ENCODE measurements around the gene PKIB.

DNA sequence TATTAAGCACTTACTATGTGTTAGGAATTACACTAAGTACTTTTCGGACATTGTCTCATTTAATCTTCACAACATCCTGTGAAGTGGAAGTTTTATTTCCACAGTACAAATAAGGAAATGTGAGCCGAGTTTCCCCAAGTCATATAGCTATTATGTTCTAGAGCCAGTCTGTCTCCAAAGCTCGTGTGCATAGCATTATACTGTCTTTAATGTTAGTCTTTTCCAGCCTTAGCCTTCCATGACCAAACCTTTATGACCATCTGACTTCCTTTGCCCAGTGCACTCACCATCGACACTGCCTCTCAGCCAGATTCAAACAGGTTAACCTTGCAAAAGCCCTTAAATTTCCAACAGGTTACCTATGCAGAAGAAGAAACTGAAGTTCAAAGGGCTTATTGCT lies 55.7 kb downstream of the PKIB start:
- TF ChIP-seq, protein P1, sequence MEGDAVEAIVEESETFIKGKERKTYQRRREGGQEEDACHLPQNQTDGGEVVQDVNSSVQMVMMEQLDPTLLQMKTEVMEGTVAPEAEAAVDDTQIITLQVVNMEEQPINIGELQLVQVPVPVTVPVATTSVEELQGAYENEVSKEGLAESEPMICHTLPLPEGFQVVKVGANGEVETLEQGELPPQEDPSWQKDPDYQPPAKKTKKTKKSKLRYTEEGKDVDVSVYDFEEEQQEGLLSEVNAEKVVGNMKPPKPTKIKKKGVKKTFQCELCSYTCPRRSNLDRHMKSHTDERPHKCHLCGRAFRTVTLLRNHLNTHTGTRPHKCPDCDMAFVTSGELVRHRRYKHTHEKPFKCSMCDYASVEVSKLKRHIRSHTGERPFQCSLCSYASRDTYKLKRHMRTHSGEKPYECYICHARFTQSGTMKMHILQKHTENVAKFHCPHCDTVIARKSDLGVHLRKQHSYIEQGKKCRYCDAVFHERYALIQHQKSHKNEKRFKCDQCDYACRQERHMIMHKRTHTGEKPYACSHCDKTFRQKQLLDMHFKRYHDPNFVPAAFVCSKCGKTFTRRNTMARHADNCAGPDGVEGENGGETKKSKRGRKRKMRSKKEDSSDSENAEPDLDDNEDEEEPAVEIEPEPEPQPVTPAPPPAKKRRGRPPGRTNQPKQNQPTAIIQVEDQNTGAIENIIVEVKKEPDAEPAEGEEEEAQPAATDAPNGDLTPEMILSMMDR (IDR thresholded peaks at IDR 0.05), result no peak
- TF ChIP-seq POLR2A (IDR thresholded peaks at IDR 0.05), result no peak

Measured in uterus (tissue), 2 donors.